Thymus (tissue), 11 donors: ENCODE data around the gene PSME2. TPM values are rescaled to one million over a fixed set of nuclear protein-coding genes. Genes with fewer than 3 reads are reported as not detected.

Experiments used
- DNase-seq, 9 donors: peaks; one replicate each; pipeline ENCODE4 v3.0.0-alpha.2; 2013; ENCODE audit warnings: low spot score in 9 of 9, low read depth in 6 of 9, missing footprints in 1 of 9
- H3K27ac ChIP-seq, 2 donors: one replicate each; pipeline ENCODE4 v1.5.1; 2013; ENCODE audit warnings: control low read depth in 1 of 2, low read depth in 1 of 2, low read length in 1 of 2, mild to moderate bottlenecking in 1 of 2, moderate library complexity in 1 of 2
- H3K27me3 ChIP-seq, 2 donors: one replicate each; pipeline ENCODE4 v1.5.1; 2013; ENCODE audit warnings: low read length in 1 of 2; ENCODE audit not compliant: control insufficient read depth in 2 of 2, insufficient read depth in 1 of 2
- H3K36me3 ChIP-seq, 2 donors: one replicate each; pipeline ENCODE4 v1.5.1; 2013; ENCODE audit warnings: low read length in 1 of 2, mild to moderate bottlenecking in 1 of 2, moderate library complexity in 1 of 2; ENCODE audit not compliant: control insufficient read depth in 2 of 2, insufficient read depth in 2 of 2
- H3K4me1 ChIP-seq, 2 donors: one replicate each; pipeline ENCODE4 v1.5.1; 2013; ENCODE audit warnings: low read length in 2 of 2; ENCODE audit not compliant: control insufficient read depth in 2 of 2, insufficient read depth in 2 of 2
- H3K4me3 ChIP-seq, 2 donors: one replicate each; pipeline ENCODE4 v1.5.1; 2013; ENCODE audit warnings: low read length in 2 of 2, control low read depth in 1 of 2, mild to moderate bottlenecking in 1 of 2
- H3K9me3 ChIP-seq, 2 donors: one replicate each; pipeline ENCODE4 v1.5.1; 2013; ENCODE audit warnings: low read length in 1 of 2, mild to moderate bottlenecking in 1 of 2; ENCODE audit not compliant: control insufficient read depth in 2 of 2, insufficient read depth in 1 of 2
- WGBS: extraction: QIAGEN DNeasy Blood & Tissue Kit; methylation state at CpG from one replicate; pipeline ENCODE4 v1.1.7; 2013; 5-methylcytosine and 5-hydroxymethylcytosine counted together
- polyA plus RNA-seq: library from polyadenylated mRNA; stranded (reverse); fragments of 200-250 nt; gene quantifications from one replicate; pipeline ENCODE4 v1.2.3, GENCODE V29; 2013
- total RNA-seq: library from RNA; stranded (reverse); fragments of 120-200 nt; gene quantifications from one replicate; pipeline ENCODE4 v1.2.4, GENCODE V29; 2013
- donor health status: healthy.

Gene PSME2
- total and polyA plus RNA-seq, 2 donors, result 387 to 420 TPM

GRCh38 chr14:24182110-24182882, 35.9 kb upstream of the PSME2 start:
- no peak overlapping the region for H3K27ac ChIP-seq
- peaks cover 86 to 87% of the 10 kb centered on the region in 2 donors for H3K36me3 ChIP-seq
- H3K27me3 ChIP-seq, result no peaks in the 10 kb centered on the region
- no peak for DNase-seq
- no peak overlapping the region for H3K4me3 ChIP-seq
- peaks cover under 1 to 3% of the 10 kb centered on the region in 2 donors for H3K4me1 ChIP-seq
- H3K9me3 ChIP-seq, result no peaks in the 10 kb centered on the region
- 96% methylated on average over 14 of the region's 14 CpGs for WGBS

- Histone ChIP-seq H3K9me3 (no peaks in the 10 kb centered on the region), H3K4me1 (no peaks in the 10 kb centered on the region), H3K27ac (no peak overlapping the region), H3K27me3 (no peaks in the 10 kb centered on the region), H3K36me3 (peaks cover 89 to 95% of the 10 kb centered on the region in 2 donors), H3K4me3 (no peak overlapping the region)
- DNase-seq, result no peak
- 97% methylated on average over 19 of the region's 19 CpGs for WGBS
Measured at GRCh38 chr14:24181371-24182077, 35.1 kb upstream of the PSME2 start.

- no peak overlapping the region for H3K4me3 ChIP-seq
- H3K9me3 ChIP-seq, result no peaks in the 10 kb centered on the region
- H3K27me3 ChIP-seq, result no peaks in the 10 kb centered on the region
- H3K27ac ChIP-seq, result no peak overlapping the region
- peaks cover 0 to under 1% of the 10 kb centered on the region in 2 donors for H3K4me1 ChIP-seq
- no peak for DNase-seq
- peaks cover 84 to 93% of the 10 kb centered on the region in 2 donors for H3K36me3 ChIP-seq
- WGBS, result 97% methylated on average over 18 of the region's 18 CpGs
Measured at GRCh38 chr14:24179961-24180796, 33.8 kb upstream of the PSME2 start.

GRCh38 chr14:24179294-24179960, 33.0 kb upstream of the PSME2 start:
- DNase-seq, result no peak
- no peaks in the 10 kb centered on the region for H3K27me3 ChIP-seq
- peaks cover 88 to 90% of the 10 kb centered on the region in 2 donors for H3K36me3 ChIP-seq
- WGBS, result 93% methylated on average over 14 of the region's 14 CpGs
- no peak overlapping the region for H3K27ac ChIP-seq
- H3K4me3 ChIP-seq, result no peak overlapping the region
- no peaks in the 10 kb centered on the region for H3K9me3 ChIP-seq
- peaks cover 0 to 7% of the 10 kb centered on the region in 2 donors for H3K4me1 ChIP-seq

GRCh38 chr14:24178399-24179178, 32.2 kb upstream of the PSME2 start:
- Histone ChIP-seq H3K4me1 (peaks cover 0 to 15% of the 10 kb centered on the region in 2 donors), H3K27ac (no peak overlapping the region), H3K27me3 (no peaks in the 10 kb centered on the region), H3K36me3 (peaks cover 80 to 91% of the 10 kb centered on the region in 2 donors), H3K4me3 (no peak overlapping the region), H3K9me3 (no peaks in the 10 kb centered on the region)
- 98% methylated on average over 12 of the region's 12 CpGs for WGBS
- no peak for DNase-seq

- peaks cover 0 to 22% of the 10 kb centered on the region in 2 donors for H3K4me1 ChIP-seq
- no peak for DNase-seq
- H3K27me3 ChIP-seq, result no peaks in the 10 kb centered on the region
- no peak overlapping the region for H3K27ac ChIP-seq
- H3K9me3 ChIP-seq, result no peaks in the 10 kb centered on the region
- H3K4me3 ChIP-seq, result no peak overlapping the region
- H3K36me3 ChIP-seq, result peaks cover 74 to 91% of the 10 kb centered on the region in 2 donors
- 97% methylated on average over 14 of the region's 14 CpGs for WGBS
Measured at GRCh38 chr14:24177891-24178290, 31.5 kb upstream of the PSME2 start.

GRCh38 chr14:24177041-24177825, 30.8 kb upstream of the PSME2 start:
- no peak overlapping the region for H3K27ac ChIP-seq
- H3K9me3 ChIP-seq, result no peaks in the 10 kb centered on the region
- H3K27me3 ChIP-seq, result no peaks in the 10 kb centered on the region
- H3K4me1 ChIP-seq, result peaks cover 1 to 28% of the 10 kb centered on the region in 2 donors
- no peak for DNase-seq
- no peak overlapping the region for H3K4me3 ChIP-seq
- 99% methylated on average over 12 of the region's 12 CpGs for WGBS
- H3K36me3 ChIP-seq, result peaks cover 67 to 84% of the 10 kb centered on the region in 2 donors
